ENCODE data around the gene PAFAH1B1.
"Not testable (repeated sequence)": the region's sequence is repeated elsewhere in the genome, so short reads cannot be mapped to it uniquely, and the experiment has no call there.

Gene PAFAH1B1

GRCh38 chr17:2635675-2636074 is 42.2 kb downstream of the PAFAH1B1 start:
- DNase-seq (ENCODE audit: low read depth in 3 of 3) = no peak

- no peak for DNase-seq (ENCODE audit: low read depth in 3 of 3)
Observed at GRCh38 chr17:2636169-2636930, 42.9 kb downstream of the PAFAH1B1 start.

GRCh38 chr17:2637422-2637821 is 44.0 kb downstream of the PAFAH1B1 start:
- DNase-seq (ENCODE audit: low read depth in 3 of 3) = no peak

GRCh38 chr17:2644971-2645370 is 51.5 kb downstream of the PAFAH1B1 start:
- DNase-seq (ENCODE audit: low read depth in 3 of 3) = no peak

- DNase-seq (ENCODE audit: low read depth in 3 of 3) = no peak
Observed at GRCh38 chr17:2647957-2648356, 54.5 kb downstream of the PAFAH1B1 start.

GRCh38 chr17:2649191-2649590 is 55.7 kb downstream of the PAFAH1B1 start:
- no peak for DNase-seq (ENCODE audit: low read depth in 3 of 3)

GRCh38 chr17:2652911-2653310 is 59.5 kb downstream of the PAFAH1B1 start:
- not testable (repeated sequence) for DNase-seq (ENCODE audit: low read depth in 3 of 3)

GRCh38 chr17:2655546-2655945 is 62.1 kb downstream of the PAFAH1B1 start:
- no peak for DNase-seq (ENCODE audit: low read depth in 3 of 3)

GRCh38 chr17:2656283-2656682 is 62.8 kb downstream of the PAFAH1B1 start:
- no peak for DNase-seq (ENCODE audit: low read depth in 3 of 3)

GRCh38 chr17:2659337-2659736 is 65.9 kb downstream of the PAFAH1B1 start:
- not testable (repeated sequence) for DNase-seq (ENCODE audit: low read depth in 3 of 3)

- DNase-seq (ENCODE audit: low read depth in 3 of 3) = not testable (repeated sequence)
Observed at GRCh38 chr17:2660410-2660809, 67.0 kb downstream of the PAFAH1B1 start.

GRCh38 chr17:2672026-2672425 is 78.6 kb downstream of the PAFAH1B1 start:
- no peak for DNase-seq (ENCODE audit: low read depth in 3 of 3)

GRCh38 chr17:2679247-2679646 is 85.8 kb downstream of the PAFAH1B1 start:
- not testable (repeated sequence) for DNase-seq (ENCODE audit: low read depth in 3 of 3)

- no peak for DNase-seq (ENCODE audit: low read depth in 3 of 3)
Observed at GRCh38 chr17:2680961-2681360, 87.5 kb downstream of the PAFAH1B1 start.

GRCh38 chr17:2681650-2682049 is 88.2 kb downstream of the PAFAH1B1 start:
- no peak for DNase-seq (ENCODE audit: low read depth in 3 of 3)

GRCh38 chr17:2682176-2682938 is 88.9 kb downstream of the PAFAH1B1 start:
- no peak for DNase-seq (ENCODE audit: low read depth in 3 of 3)

- no peak for DNase-seq (ENCODE audit: low read depth in 3 of 3)
Observed at GRCh38 chr17:2683912-2684311, 90.5 kb downstream of the PAFAH1B1 start.

- DNase-seq (ENCODE audit: low read depth in 3 of 3) = no peak
Observed at GRCh38 chr17:2684549-2684948, 91.1 kb downstream of the PAFAH1B1 start.

- no peak for DNase-seq (ENCODE audit: low read depth in 3 of 3)
Observed at GRCh38 chr17:2685696-2686095, 92.2 kb downstream of the PAFAH1B1 start.

GRCh38 chr17:2687074-2687418 is 93.6 kb downstream of the PAFAH1B1 start:
- no peak for DNase-seq (ENCODE audit: low read depth in 3 of 3)

GRCh38 chr17:2688351-2689342 is 95.2 kb downstream of the PAFAH1B1 start:
- no peak for DNase-seq (ENCODE audit: low read depth in 3 of 3)

Data from stimulated activated CD4-positive, alpha-beta T cell treated with anti-CD3 and anti-CD28 coated beads, TNF-alpha, amount 100 ng/mL, for 24 hours (primary cell).